HG03196 (cell line): ENCODE data around the gene IVD.

Source experiments
- ATAC-seq: cut with Tn5 transposase; IDR thresholded peaks from one replicate; pipeline ENCODE4 v1.9.1; 2021; ENCODE audit not compliant: unreplicated experiment

Gene IVD

GRCh38 chr15:40436892-40437751 is 31.5 kb downstream of the IVD start:
- no peak for ATAC-seq

GRCh38 chr15:40437752-40438687 is 32.4 kb downstream of the IVD start:
- ATAC-seq, result no peak

GRCh38 chr15:40438712-40439111 is 33.1 kb downstream of the IVD start:
- ATAC-seq, result no peak

- ATAC-seq, result no peak
Measured at GRCh38 chr15:40439461-40439959, 33.9 kb downstream of the IVD start.

GRCh38 chr15:40439960-40440742 is 34.6 kb downstream of the IVD start:
- no peak for ATAC-seq

- peak; percentile 82 for ATAC-seq
Measured at GRCh38 chr15:40440743-40441564, 35.4 kb downstream of the IVD start, which contains the start of gene BAHD1. TSS of gene BAHD1 (plus strand) at chr15:40440953. CDS start at chr15:40458465, 17,512 bp downstream.

- no peak for ATAC-seq
Measured at GRCh38 chr15:40441565-40442531, 36.3 kb downstream of the IVD start.

GRCh38 chr15:40443255-40443654 is 37.7 kb downstream of the IVD start:
- ATAC-seq, result no peak

- no peak for ATAC-seq
Measured at GRCh38 chr15:40443846-40444245, 38.3 kb downstream of the IVD start.

- ATAC-seq, result no peak
Measured at GRCh38 chr15:40444736-40445135, 39.1 kb downstream of the IVD start.

GRCh38 chr15:40445421-40445922 is 39.9 kb downstream of the IVD start:
- no peak for ATAC-seq

- ATAC-seq, result no peak
Measured at GRCh38 chr15:40446144-40446543, 40.5 kb downstream of the IVD start.

- no peak for ATAC-seq
Measured at GRCh38 chr15:40448354-40448753, 42.8 kb downstream of the IVD start.

- ATAC-seq, result no peak
Measured at GRCh38 chr15:40449275-40449674, 43.7 kb downstream of the IVD start.

GRCh38 chr15:40450047-40450446 is 44.5 kb downstream of the IVD start:
- no peak for ATAC-seq

- no peak for ATAC-seq
Measured at GRCh38 chr15:40451527-40452158, 46.0 kb downstream of the IVD start.

GRCh38 chr15:40452296-40453090 is 46.9 kb downstream of the IVD start:
- peak; percentile 51 for ATAC-seq
